ENCODE data around the gene PPP3R1. TPM values are rescaled to one million over a fixed set of nuclear protein-coding genes. Genes with fewer than 3 reads are reported as not detected.

The PPP3R1 gene
- total RNA-seq, 1 donor from 2014 or later = 39.4 TPM

DNA sequence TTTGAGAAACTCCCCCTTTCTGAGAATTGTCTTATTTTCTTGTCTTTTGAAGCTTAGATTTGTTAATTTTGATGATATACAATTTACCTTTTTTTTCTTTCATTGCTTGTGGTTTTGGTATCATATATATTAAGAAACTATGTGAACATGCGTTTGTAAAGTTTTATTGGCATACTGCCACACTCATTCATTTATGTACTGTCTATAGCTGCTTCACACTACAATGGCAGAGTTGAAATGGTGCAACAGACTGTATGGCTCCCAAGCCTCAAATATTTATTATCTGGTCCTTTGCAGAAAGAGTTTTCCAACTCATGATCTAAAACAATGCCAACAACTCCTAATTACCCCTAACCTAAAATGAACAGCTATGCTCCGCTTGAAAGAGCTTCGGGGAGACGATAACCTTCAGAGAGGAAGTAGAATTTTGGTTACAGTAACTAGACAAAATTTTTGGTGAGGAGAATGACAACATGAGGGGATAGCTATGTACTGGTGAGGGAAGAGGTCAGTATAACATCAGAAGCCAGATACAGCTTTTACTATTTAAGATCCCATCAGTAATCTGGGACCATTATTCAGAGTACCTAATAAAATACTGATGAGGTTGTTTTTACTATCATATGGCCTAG, 16.1 kb downstream of the PPP3R1 start:
- DNase-seq (ENCODE audit: extremely low read depth, low read depth, low spot score) = no peak

DNA sequence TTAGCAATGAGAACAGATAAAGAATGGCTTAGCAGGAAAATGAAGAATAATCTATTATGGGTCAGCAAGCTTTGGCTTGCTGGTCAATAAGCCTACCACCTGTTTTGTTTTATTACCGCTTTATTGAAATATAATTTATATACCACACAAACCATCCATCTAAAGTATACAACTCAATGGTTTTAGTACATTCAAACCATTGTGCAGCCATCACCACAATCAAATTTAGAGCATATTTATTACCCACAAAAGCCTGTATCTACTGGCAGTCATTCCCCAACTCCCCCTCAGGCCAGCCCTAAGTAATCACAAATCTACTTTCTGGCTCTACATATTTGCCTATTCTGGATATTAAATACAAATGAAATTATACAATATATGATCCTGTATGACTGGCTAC, 17.2 kb downstream of the PPP3R1 start:
- DNase-seq (ENCODE audit: extremely low read depth, low read depth, low spot score) = no peak

DNA sequence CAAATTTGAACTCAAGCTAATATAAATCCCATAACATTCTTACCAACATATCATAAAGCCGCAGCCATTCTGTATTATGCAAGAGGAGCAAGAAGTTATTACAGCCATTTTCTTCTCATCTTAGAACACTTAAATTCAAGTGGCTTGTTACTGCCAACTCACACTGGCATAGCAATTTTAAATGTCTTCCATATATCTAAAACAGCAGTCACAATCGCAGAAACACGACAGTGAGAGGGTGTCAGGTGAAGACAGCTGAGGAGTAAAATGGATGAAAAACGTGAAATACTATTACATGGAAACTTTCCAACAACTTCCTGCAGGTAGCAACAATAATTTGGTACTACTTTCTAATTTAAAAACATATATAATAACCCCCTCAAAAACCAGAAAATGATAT, 17.9 kb downstream of the PPP3R1 start:
- DNase-seq (ENCODE audit: extremely low read depth, low read depth, low spot score) = no peak

DNA sequence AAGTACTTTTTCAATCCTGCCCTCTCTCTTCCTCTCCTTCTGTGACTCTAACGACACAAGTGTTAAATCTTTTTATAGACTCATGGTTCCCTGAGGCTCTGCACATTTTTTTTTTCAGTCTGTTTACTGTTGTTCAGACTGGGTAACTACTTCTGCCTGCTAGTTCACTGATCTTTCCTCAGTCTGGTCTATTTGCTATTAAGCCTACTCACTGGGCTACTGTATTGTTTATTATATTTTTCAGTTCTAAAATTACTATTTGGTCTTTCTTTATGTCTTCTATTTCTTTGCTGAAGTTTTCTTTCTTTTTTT, 21.3 kb downstream of the PPP3R1 start:
- DNase-seq (ENCODE audit: extremely low read depth, low read depth, low spot score) = no peak

DNA sequence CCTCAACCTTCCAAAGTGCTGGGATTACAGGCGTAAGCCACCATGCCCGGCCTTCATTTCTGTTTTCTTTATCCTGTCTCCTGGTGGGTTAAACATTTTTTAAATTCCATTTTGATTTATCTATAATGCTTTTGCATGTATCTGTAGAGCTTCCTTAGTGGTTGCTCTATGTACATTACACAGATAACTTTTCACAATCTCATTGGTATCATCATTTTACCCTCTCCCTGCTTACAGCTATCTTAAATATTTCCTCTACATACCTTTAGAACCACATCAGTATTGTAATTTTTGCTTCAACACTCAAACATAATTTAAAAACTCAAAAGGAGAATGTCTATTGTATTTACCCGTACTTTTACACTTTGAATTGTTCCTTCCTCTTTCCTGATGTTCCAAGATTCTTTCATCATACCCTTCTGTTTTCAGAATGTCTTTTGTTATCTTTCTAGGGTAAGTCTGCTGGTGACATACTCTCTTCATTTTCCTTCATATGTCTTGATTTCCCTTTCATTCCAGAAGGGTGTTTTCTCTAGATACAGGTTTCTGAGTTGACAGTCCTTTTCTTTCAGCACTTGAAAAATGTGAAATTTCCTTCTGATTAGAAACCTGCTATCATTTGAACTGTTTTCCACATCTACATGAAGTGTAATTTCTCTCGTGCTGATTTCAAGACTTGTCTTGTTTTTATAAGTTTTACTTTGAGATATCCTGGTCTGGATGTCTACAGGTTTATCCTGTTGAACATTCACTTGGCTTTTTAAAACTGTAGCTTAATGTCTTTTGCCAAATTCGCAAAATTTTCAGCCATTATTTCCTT, 21.9 kb downstream of the PPP3R1 start:
- DNase-seq (ENCODE audit: extremely low read depth, low read depth, low spot score) = no peak

DNA sequence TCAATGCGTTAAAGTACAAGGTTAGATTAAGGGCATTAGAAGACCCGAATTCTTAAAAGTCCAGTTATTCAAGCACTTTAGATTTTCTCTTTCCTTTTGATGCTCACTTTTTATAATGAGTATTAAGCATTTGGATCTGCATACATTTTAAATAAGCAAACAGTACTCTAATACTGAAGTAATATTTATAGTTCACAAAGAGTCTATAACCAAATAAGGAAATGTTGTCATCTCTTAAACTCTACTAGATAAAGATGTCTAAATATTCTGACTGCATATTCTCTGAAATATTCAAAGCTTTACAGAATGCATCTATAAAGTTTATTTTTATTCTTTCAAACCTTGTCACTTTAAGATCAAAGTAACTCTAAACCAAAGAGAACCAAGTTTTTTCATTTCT, 25.5 kb downstream of the PPP3R1 start:
- DNase-seq (ENCODE audit: extremely low read depth, low read depth, low spot score) = no peak

DNA sequence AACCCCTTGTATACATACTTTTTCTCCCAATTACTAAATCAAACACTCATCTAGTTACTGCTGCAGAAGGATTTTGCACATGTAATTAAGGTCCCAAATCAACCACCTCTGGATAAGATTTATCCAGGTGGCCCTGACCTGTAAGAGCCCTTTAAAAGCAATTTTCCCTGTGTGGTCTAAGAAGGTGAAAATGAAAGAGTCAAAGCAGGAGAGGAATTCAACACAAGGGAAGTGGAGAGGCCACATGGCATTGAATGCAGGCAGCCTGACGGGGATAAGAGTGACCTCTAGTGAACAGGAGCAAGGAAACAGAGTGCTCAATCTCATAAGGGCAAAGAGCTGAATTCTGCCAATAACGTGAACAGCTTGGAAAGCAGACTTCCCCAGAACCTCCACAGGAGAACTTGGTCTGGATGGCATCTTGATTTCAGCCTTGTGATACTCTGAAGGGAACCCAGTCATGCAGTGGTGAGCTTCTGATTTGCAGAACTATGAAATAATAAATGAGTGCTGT, 27.2 kb downstream of the PPP3R1 start:
- DNase-seq (ENCODE audit: extremely low read depth, low read depth, low spot score) = no peak

DNA sequence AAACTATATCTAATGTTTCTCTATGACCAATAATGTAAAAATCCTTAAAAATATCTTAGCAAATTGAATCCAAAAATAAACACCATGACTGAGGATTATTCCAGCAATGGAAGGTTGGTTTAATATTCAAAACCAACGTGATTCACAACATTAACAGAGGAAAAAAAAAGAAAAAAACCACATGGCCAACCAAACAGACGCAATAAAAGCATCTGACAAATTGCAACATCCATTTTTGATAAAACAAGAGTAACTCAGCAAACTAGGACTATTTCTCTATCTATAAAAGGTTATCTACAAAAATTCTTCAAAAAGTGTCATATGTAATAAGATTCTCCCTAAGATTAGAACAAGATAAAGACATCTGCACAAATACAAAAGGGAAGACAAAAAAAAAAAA, 28.9 kb downstream of the PPP3R1 start:
- DNase-seq (ENCODE audit: extremely low read depth, low read depth, low spot score) = no peak

DNA sequence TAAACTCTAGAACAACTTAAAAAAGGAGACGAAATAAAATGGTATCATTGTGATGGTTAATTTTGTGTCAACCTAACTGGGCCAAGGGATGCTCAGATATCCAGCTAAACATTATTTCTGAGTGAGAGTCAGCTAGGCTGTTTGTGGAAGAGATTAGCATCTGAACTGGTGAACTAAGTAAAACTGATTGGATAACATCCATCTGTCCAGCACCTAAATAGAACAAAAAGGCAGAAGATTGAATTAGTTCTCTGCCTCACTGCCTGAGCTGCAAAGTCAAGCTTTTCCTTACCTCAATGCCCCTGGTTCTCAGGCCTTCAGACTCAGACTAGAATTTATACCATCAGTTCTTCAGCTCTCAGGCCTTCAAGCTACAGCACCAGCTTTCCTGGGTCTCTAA, 30.0 kb downstream of the PPP3R1 start:
- no peak for DNase-seq (ENCODE audit: extremely low read depth, low read depth, low spot score)

DNA sequence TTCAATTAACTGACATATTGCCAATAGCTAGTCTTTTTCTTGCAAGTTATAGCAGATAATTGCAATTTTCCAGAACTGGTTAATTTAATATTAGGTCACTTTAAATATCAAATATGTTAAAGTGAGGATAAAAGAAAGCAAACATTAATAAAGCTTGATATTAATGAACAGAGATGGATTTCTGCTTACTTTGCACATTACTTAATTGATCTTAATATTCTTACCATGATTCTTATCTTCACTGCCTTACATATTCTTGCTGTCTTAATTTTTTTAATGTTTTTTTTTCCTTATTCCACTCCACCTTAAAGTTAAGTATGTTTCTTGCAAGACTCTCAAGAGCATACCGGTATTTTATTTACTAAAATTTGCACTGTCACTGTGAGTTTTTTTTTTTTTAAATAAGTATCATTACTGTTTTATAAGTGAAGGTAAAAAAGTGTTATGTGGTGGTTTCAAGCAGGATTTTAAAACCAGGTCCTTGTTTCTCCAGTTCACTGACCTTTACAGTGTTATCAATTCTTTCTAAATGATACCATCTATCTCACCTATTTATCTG, 33.9 kb downstream of the PPP3R1 start:
- no peak for DNase-seq (ENCODE audit: extremely low read depth, low read depth, low spot score)

DNA sequence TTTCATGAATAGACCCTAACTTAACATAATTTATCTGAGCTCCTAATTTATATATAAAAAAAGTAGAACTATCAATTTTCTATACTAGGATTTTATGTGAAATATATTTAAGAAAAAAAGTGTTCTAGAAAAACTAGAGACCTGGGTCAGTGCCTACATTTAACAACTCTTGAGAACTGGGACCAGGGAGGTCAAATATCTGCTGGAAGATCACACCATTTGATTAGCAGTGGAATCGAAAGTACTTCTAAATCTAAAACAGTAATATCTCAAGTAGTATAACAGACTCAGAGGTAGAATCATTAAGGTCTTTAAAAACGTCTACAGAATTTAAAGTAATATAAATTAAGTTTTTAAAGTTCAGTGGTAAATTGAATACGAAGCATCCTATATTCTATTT, 34.6 kb downstream of the PPP3R1 start:
- DNase-seq (ENCODE audit: extremely low read depth, low read depth, low spot score) = no peak

DNA sequence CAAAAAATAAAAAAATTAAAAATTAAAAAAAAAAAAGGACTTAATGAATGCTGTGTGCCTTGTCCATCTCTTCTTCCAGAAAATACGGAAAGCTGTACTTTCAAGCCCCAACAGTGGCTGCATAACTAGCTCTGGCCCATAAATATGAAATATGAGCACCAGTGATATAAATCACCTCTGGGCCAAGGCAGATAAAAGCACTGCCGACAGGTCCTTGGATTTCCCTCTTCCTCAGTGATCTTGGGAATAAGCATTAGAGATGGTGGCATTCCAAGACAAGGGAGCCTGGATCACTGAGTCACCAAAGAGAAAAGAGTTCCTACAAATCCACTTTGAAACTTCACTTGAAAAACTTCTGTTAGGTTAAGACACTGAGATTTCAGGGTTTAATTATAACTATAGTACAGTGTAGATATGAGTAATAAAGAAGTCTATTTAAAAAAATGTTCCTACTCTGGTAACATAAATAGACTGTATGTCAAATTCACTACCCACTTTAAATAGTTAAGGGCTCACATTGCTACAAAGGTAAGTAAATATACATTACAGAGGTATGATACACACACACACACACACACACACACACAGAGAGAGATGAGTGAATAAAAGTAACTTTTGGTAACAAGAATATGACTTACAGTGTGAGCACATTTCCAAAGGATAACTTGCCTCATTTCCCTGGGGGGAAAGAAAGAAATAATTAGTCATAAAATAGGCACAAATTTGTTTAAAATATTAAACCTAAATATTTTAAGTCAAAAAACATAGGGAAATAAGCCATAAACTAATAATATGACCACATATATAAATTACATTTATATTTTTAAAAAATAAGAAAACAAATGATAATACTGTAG, 35.6 kb downstream of the PPP3R1 start:
- no peak for DNase-seq (ENCODE audit: extremely low read depth, low read depth, low spot score)

DNA sequence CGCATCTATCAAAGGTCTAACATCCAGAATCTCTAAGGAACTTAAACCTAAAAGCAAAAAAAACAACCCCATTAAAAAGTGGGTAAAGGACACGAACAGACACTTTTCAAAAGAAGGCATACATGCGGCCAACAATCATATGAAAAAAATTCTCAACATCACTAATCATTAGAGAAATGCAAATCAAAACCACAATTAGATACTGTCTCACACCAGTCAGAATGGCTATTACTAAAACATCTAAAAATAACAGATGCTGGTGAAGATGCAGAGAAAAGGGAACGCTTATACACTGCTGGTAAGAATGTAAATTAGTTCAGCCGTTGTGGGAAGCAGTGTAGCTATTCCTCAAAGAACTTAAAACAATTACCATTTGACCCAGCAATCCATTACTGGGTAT, 38.0 kb downstream of the PPP3R1 start:
- no peak for DNase-seq (ENCODE audit: extremely low read depth, low read depth, low spot score)

DNA sequence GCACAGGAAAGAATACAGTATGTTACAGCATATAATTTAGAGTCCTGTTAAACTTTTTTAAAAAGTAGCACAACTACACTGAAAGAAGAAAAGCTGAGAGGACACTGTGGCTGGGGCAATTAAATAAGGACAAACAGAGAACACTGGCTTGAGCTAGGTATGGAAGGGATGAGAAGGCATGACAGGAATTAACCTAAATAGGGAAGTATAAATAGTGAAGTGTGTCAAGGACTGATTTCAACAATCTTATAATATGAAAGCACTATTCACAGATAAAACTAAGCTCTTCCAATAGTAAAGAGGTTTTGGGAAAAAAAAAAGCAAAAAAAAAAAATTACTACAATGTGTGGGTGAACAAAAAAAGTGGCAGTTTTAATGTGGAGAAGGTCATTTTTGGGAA, 45.5 kb downstream of the PPP3R1 start:
- DNase-seq (ENCODE audit: extremely low read depth, low read depth, low spot score) = no peak

DNA sequence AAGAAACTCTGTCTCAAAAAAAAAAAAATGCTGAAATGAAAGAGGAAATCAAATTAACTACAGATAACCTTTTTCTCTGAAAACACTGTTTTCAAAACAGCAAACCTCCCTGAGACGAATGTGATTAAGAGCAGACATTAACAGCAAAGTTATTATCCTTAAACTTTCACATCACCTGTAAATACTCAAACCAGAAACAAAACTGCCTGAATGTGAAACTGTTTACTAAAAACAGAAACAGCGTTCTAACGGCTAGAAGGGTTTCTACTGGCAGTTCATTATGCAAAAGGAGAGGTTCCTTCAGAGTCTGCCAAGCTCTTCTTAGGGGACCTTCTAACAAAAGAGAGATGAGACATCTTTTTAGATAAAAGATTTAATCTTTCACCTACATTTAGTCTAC, 48.7 kb downstream of the PPP3R1 start:
- DNase-seq (ENCODE audit: extremely low read depth, low read depth, low spot score) = no peak

DNA sequence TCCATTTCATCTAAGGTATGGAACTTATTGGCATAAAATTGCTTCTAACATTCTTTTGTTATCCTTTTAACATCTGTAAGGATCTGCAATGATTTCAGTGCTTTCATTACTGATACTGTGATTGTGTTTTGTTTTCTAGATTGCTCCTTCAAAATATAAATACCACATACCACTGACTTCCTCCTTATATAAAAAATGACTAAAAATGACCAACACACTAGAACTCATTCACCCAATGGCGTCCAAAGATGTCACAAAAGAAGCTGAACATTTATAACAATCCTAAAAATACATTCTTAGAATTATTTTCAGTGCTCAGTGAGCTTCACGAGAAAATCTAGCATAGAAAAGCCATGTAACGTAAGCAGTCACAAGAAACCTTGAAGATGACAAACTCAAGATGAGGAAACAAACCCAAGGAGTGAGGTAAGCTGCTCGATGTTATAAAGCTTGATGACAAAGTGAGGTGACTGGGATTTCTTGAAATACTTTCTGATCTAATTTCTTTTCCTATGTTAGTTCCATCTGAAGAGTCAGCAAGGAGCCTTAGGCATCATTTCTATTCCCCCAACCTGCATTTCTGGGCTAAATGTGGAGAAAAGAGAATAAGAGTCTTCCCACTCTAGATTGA, 52.1 kb downstream of the PPP3R1 start:
- DNase-seq (ENCODE audit: extremely low read depth, low read depth, low spot score) = no peak

DNA sequence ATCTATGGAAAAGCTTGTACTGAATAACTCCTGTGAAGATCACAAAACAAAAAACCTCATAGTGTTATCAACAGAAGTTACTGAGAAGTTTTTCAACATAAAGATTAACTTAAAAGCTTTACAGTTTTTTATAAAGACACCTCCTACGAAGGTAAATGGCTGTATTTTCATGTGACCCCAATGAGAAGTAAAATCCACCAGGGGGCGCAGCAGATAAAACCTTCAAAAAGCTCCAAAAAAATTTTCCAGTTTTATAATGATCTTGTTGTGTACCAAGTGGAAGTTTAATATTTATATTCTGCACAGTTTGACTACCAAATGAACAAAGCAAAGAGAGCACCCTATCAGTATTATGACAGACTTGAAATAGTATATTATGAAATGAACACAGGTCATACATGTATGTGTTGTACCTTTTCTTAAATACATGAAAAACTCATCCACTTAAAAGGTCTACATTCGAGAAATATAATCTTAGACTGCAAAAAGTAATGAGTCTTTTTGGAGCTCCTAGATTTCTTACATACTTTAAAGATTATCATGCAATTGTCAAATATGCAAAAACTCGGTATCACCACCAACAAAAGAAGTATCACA, 56.1 kb downstream of the PPP3R1 start:
- no peak for DNase-seq (ENCODE audit: extremely low read depth, low read depth, low spot score)

DNA sequence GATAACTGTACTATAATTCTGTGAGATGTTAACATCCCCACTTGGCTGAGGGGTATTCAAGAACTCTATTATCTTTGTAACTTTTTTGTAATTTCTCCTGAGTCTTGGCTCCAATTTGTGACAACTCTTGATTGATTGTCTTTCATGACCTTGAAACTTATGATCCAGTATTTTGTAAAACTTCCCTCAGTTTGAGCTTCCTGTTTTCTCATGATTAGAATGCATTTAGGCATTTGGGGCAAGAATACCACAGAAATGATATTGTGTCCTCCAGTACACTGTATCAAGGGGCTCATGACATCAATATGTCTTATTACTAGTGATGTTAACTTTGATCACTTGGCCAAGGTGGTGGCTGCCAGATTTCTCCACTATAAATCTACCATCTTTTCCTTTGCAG, 57.2 kb downstream of the PPP3R1 start:
- no peak for DNase-seq (ENCODE audit: extremely low read depth, low read depth, low spot score)

DNA sequence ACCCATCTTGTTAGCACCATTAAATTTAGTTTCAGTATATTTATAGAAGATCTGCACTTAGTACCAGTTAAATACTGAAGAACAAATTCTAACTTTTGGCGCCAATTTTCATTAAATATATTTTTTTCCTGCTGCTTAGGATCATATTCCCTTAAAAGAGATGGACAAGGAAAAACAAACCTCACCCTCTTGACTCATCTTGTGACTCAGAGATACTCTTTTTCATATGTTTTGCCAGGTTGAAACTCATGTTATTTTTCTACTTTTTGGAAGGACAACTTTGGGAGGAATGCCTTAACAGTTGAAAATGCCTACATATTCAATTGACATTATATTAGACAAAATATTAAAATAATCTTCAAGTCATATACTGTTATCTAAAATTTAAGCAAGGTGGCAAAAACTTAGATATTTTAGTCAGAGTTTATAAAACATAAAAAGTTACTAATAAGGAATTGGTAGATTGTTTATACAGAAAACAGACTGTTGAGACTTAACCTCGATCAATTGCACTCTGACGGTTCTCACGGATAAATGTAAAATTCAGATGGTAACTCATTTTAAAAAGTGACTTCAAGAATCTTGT, 58.5 kb downstream of the PPP3R1 start:
- DNase-seq (ENCODE audit: extremely low read depth, low read depth, low spot score) = no peak

DNA sequence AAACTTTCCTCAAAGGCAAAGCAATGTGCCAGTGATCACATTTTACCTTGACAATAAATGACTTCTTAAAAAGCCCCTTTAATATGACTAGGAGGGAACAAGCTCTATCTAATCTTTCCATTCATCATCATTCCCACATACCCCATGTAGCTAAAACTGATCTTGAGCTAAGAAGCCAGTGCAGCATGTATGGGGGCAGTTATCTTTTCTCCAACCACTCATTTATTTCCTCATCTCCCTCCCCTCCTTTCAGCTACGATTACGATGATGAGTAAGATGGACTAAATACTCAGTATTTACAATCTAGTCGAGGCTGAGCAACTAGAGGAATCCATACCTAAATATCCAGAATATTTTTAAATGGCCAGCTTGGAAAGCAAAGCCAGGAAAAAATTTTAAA, 59.2 kb downstream of the PPP3R1 start:
- DNase-seq (ENCODE audit: extremely low read depth, low read depth, low spot score) = no peak
